Measurements from ENCODE around the gene BARHL1.
A peak's percentile ranks its signal among the peaks of the same experiment; 100 is the strongest.

Gene BARHL1

GRCh38 chr9:132582276-132582785 is at the start of gene BARHL1:
Gene BARHL1 (plus strand): TSS chr9:132582606. CDS start chr9:132582798, 192 bp downstream.
- DNase-seq, result no peak

DNA sequence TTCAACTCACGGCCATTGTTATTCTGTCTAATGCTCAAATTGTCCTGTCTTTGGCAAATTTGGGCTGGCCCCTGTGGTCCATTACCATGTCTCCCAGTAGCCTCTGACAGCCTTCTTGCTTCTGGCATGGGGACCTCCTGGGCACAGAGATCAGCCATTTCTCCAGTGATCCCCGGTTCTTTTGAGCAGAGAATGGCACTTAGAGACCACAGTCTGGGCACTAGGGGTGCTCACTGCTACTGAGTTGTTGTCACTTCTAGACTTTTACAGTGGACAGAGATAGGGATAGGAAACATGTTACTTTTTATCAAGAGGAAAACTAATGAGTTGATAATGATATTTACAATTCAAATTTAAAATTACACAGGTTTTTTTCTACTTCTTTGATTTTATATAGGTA is 47.6 kb upstream of the BARHL1 start:
- no peak for DNase-seq

- no peak for DNase-seq
Measured at GRCh38 chr9:132536124-132536523, 46.3 kb upstream of the BARHL1 start.

- DNase-seq, result no peak
Measured at GRCh38 chr9:132537352-132537751, 45.1 kb upstream of the BARHL1 start.

GRCh38 chr9:132538071-132538470 is 44.3 kb upstream of the BARHL1 start:
- no peak for DNase-seq

DNA sequence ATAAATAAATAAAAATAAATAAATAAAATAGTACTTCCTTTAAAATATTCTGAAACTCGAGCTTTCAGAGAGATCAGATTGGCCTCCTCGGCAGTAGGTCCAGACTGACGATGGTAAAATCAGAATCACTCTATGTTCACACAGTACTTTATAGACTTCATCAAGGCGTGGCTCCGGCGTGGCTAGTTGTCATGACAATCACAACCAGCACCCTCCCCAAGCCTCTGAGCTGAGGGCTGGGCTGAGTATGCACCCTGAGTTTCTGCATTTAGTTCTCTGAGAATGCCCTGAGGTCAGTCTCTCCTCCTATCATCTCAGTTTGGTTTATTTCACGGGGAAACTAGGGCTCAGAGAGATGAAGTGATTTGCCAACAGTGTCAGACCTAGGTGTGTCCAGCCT is 43.3 kb upstream of the BARHL1 start:
- DNase-seq, result no peak

- no peak for DNase-seq
Measured at GRCh38 chr9:132541051-132541450, 41.4 kb upstream of the BARHL1 start.

GRCh38 chr9:132541870-132542830 is 40.3 kb upstream of the BARHL1 start:
- DNase-seq, result no peak

DNA sequence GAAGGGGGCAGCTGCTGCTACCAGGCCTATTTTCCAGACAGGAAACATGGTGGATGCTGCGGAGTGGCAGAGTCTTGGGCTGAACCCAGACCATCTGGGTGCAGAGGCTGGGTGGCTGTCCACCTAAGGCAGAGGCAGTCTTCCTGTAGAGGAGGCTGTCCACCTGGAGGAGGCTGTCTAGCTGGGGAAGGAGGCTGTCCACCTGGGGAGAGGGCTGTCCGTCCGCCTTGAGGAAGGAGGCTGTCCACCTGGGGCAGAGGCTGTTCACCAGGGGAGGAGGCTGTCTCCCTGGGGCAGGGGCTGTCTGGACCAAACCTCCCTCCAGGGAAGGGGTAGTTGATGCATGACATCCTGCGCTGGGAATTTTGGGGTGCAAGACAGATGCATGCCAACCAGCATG is 39.2 kb upstream of the BARHL1 start:
- no peak for DNase-seq

DNA sequence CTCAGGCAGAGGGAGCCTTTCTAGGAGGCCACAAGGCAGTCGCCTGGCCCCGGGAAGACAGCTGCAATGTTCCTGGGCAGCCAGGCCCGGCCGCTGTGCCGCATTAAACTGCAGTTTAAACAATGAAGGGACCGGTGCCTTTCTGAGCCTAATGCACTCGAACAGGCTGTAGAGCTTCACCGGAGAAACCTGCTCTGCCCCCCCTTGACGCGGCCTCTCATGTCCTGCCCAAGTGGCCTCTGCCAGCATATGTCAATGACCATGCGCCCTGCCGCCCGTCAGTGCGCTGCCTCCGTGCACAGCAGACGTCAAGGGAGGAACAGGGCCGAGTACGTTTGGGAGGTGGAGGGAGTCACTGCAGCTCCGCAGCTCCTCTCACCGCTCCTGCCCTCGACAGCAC is 38.4 kb upstream of the BARHL1 start:
- DNase-seq, result no peak

- DNase-seq, result no peak
Measured at GRCh38 chr9:132545578-132545977, 36.8 kb upstream of the BARHL1 start.

DNA sequence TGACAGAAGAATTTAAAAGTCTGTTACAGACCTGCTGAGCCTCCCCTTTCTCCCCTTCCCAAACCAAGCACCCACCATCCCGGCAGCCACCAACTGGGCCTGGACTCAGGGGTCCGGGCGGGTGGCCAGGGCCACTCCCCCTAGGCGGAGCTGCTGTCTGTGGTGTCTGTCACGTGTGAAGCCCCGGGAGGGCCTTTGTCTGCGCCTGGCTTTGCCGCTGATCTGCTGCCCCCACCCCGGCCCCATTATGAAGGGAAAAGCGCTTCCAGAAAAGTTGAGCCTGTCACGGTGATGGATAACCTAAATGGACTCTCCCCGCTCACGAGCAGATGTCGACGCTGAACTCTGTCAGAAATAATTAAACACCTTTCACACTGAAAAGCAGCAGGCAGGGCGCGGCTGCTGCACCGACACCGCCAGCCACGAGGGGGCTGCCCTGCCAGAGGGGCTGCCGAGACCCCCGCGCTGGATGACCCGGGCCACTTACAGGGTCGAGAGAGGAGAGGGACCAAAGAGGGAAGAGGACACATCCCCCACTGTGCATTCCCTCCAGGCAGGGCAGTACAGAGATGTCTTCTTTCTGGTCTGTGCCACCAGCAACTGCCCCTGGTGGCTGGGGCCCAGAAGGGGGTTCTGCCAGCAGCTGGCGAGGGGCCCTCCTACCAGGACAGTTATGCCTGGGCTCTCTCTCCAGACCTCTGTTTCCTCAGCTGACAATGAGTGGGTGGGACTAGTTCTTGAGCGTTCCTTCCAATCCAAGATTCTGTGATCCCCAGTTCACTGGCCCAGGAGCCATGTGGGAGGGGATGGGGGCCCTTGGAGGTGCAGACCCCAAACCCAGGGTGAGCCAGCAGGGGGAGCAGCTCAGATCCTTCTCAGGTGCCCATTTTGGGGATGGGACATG is 36.0 kb upstream of the BARHL1 start:
- peak; percentile 63 for DNase-seq

DNA sequence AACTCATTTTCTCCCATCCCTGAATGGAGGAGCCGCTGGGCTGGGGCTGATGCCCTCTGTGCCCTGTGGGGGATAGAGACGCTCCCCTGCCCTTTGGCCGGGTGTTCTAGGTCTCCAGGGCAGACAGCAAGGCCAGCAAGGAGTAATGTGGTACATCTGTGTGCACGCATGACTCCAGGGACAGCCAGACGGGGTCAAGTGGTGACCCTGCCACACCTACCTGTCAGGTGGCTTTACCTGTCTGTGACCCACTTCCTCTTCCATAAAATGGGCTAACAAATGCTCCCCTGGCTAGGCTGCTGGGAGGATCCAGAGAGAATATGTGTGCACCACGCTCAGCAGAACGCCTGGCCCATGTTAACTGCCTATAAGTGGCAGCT is 35.4 kb upstream of the BARHL1 start:
- no peak for DNase-seq

- DNase-seq, result no peak
Measured at GRCh38 chr9:132547436-132547835, 35.0 kb upstream of the BARHL1 start.

- no peak for DNase-seq
Measured at GRCh38 chr9:132547976-132548730, 34.3 kb upstream of the BARHL1 start.

GRCh38 chr9:132548751-132549640 is 33.4 kb upstream of the BARHL1 start:
- no peak for DNase-seq

DNA sequence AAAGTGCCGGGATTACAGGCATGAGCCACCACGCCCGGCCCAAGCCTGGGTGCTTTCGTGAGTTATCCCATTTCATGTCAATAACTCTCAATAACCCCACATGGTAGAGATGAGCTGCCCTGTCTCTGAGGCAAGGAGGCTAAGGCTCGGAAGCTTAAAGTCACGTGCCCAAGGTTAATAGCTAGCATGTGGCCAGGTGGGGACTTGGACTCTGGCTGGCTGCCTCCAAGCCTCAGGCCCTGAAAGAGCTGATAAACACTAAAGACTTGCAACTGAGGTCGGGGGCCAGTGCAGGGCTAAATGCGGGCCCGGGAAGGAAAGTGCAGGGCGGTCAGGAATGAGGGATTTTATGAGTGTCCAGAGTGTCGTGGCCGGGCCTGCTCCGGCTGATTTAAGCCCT is 30.9 kb upstream of the BARHL1 start:
- no peak for DNase-seq

DNA sequence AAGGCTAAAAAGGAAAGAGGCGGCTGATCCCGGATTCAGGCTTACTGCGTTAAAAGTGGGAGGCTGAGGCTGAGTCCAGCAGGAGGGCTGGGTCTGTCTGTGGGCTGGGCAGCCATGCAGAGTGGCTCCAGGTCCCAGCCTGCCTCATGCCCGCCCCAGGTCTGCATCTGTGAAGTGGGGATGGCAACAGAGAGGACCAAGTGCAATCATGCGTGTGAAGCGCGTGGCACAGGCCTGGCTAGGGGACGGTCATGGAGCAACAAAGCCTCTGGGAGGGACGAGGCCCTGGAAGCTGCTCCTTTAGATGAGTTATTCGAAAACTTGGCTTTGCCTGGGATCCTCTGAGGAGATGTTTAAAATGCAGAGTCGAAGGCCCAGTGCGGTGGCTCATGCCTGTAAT is 30.4 kb upstream of the BARHL1 start:
- no peak for DNase-seq

DNA sequence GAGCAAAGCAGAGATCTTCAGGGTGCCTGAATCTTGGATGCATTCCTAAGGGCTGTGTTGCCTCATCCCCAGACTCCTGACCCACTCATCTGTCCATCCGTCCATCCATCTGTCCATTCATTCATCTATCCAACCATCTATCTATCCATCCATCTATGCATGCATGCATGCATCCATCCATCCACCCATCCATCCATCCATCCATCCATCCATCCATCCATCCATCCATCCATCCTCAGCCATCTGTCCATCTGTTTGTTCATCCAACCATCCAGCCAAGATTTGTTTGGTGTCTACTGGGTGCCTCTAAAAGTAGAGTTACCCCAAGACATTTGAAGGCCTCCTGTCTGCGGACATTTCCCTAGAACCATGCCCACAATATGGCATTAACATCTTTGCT is 27.7 kb upstream of the BARHL1 start:
- no peak for DNase-seq

DNA sequence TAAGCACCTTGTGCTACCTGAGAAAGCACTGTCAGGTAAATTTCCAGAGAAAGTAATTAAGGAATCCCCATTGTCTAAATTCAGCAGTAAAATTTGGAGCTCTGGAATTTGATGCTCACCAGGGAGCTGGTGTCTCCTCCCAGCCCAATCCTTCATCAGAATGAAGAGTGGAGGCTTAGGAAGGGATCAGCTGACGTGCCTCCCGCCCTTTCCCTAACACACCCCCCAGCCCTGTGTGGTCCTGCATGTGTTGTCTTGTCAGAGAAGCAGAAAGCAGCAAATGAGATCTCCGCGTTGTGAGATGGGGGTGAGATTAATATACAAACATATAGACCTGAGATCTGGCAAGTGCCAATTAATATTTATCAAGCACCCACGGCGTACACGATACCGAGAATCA is 26.9 kb upstream of the BARHL1 start:
- no peak for DNase-seq

DNA sequence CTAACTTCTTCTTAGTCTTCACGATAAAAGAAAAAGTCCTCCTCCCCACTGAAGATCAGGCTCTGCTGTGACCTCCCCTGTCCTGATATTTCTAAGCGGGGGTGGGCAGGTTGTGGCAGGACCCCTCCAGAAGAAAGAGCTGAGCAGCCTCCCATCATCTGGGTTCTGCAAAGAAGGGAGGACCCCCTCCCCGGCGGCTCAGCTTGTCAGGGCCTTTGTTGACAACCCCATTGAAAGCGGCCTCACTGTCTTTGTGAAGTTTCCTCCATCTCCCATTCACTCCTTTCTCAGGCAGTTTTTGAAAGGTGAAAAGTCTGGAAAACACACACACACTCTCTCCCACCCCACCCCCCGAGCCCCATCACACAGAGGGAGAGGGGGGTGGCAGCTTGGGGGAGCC is 26.2 kb upstream of the BARHL1 start:
- no peak for DNase-seq

GRCh38 chr9:132556714-132557113 is 25.7 kb upstream of the BARHL1 start:
- no peak for DNase-seq
